ENCODE data around the gene MAN2A2.
"Not testable (repeated sequence)": the region's sequence is repeated elsewhere in the genome, so short reads cannot be mapped to it uniquely, and the experiment has no call there.

MAN2A2 gene

GRCh38 chr15:90884719-90885431 lies 18.2 kb upstream of the MAN2A2 start:
- DNase-seq, result no peak

- peak; percentile 48 to 78 (median 54) for DNase-seq
These were observed 17.4 kb upstream of the MAN2A2 start for GRCh38 chr15:90885432-90886290.

GRCh38 chr15:90886291-90886614 lies 16.8 kb upstream of the MAN2A2 start:
- DNase-seq, result no peak

GRCh38 chr15:90887037-90887481 lies 16.0 kb upstream of the MAN2A2 start:
- no peak for DNase-seq

GRCh38 chr15:90889313-90889730 lies 13.8 kb upstream of the MAN2A2 start:
- peak in 2 of 3 experiments; percentile 52 to 65 for DNase-seq

GRCh38 chr15:90889736-90890456 lies 13.2 kb upstream of the MAN2A2 start:
- DNase-seq, result peak in 2 of 3 experiments; percentile 60 to 65

GRCh38 chr15:90890839-90891238 lies 12.3 kb upstream of the MAN2A2 start:
- DNase-seq, result no peak

GRCh38 chr15:90891346-90891949 lies 11.7 kb upstream of the MAN2A2 start:
- DNase-seq, result no peak

- DNase-seq, result no peak
These were observed 11.1 kb upstream of the MAN2A2 start for GRCh38 chr15:90892023-90892422.

GRCh38 chr15:90892498-90893174 lies 10.5 kb upstream of the MAN2A2 start:
- no peak for DNase-seq

- DNase-seq, result peak in 1 of 3 experiments; percentile 24
These were observed 9.7 kb upstream of the MAN2A2 start for GRCh38 chr15:90893175-90894090.

- peak in 2 of 3 experiments; percentile 28 to 51 for DNase-seq
These were observed 7.5 kb upstream of the MAN2A2 start for GRCh38 chr15:90895571-90896117.

- not testable (repeated sequence) for DNase-seq
These were observed 5.9 kb upstream of the MAN2A2 start for GRCh38 chr15:90897131-90897655.

- DNase-seq, result no peak
These were observed 1.7 kb upstream of the MAN2A2 start for GRCh38 chr15:90901175-90902039.

GRCh38 chr15:90902040-90902839 lies 862 bp upstream of the MAN2A2 start:
- DNase-seq, result peak; percentile 72 to 97 (median 87)

GRCh38 chr15:90903733-90904536 lies 833 bp downstream of the MAN2A2 start:
- DNase-seq, result peak in 2 of 3 experiments; percentile 52 to 73

GRCh38 chr15:90904746-90905145 lies 1.6 kb downstream of the MAN2A2 start:
- no peak for DNase-seq
